B cell (primary cell): Measurements from ENCODE around the gene SOX15.

Experiments used
- CTCF ChIP-seq: fragments of 200-600 bp; IDR thresholded peaks from one replicate; pipeline ENCODE4 v1.8.0; 2022; ENCODE audit warnings: antibody characterized with exemption, mild to moderate bottlenecking
- EZH2 ChIP-seq: IDR thresholded peaks from 2 replicates; pipeline ENCODE4 v1.6.1; 2012; ENCODE audit warnings: borderline replicate concordance, low read depth, mild to moderate bottlenecking, moderate library complexity, low read length; ENCODE audit not compliant: insufficient read depth, poor library complexity, severe bottlenecking

GRCh38 chr17:7582396-7583252, 7.3 kb downstream of the SOX15 start:
- TF ChIP-seq CTCF: no peak
- no peak for TF ChIP-seq EZH2
